Measurements from ENCODE around the gene RALA. TPM values are rescaled to one million over a fixed set of nuclear protein-coding genes. Genes with fewer than 3 reads are reported as not detected.
"Not testable (repeated sequence)": the region's sequence is repeated elsewhere in the genome, so short reads cannot be mapped to it uniquely, and the experiment has no call there.

RALA gene
- total RNA-seq, 4 donors from 2014 or later, result 9.2 to 11.6 (median 10.7) TPM

GRCh38 chr7:39663263-39663662, 39.9 kb downstream of the RALA start:
- no peak overlapping the region for H3K4me3 ChIP-seq
- no peaks in the 10 kb centered on the region for H3K36me3 ChIP-seq
- in situ Hi-C loops (cut with MboI; ENCODE audit: low sequenced_read_pairs in 4 of 4) (no loop called here), intact Hi-C loops (cut with DNase I; ENCODE audit: low total_unique reads) (no loop called here)
- no peaks in the 10 kb centered on the region for H3K9me3 ChIP-seq
- ATAC-seq (no peak), DNase-seq (no peak)
- no peaks in the 10 kb centered on the region for H3K27me3 ChIP-seq
- TF ChIP-seq POLR2A (IDR thresholded peaks at IDR 0.05), result no peak
- TF ChIP-seq, protein P1, sequence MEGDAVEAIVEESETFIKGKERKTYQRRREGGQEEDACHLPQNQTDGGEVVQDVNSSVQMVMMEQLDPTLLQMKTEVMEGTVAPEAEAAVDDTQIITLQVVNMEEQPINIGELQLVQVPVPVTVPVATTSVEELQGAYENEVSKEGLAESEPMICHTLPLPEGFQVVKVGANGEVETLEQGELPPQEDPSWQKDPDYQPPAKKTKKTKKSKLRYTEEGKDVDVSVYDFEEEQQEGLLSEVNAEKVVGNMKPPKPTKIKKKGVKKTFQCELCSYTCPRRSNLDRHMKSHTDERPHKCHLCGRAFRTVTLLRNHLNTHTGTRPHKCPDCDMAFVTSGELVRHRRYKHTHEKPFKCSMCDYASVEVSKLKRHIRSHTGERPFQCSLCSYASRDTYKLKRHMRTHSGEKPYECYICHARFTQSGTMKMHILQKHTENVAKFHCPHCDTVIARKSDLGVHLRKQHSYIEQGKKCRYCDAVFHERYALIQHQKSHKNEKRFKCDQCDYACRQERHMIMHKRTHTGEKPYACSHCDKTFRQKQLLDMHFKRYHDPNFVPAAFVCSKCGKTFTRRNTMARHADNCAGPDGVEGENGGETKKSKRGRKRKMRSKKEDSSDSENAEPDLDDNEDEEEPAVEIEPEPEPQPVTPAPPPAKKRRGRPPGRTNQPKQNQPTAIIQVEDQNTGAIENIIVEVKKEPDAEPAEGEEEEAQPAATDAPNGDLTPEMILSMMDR (IDR thresholded peaks at IDR 0.05 in 4 of 5, conservative IDR thresholded peaks at IDR 0.05 in 1 of 5), result no peak
- H3K27ac ChIP-seq, result no peak overlapping the region
- peaks cover 17 to 27% of the 10 kb centered on the region in 2 donors for H3K4me1 ChIP-seq

GRCh38 chr7:39664057-39664456, 40.7 kb downstream of the RALA start:
- no peak for ATAC-seq
- Histone ChIP-seq H3K27me3 (no peaks in the 10 kb centered on the region), H3K27ac (no peak overlapping the region), H3K9me3 (no peaks in the 10 kb centered on the region), H3K4me1 (peaks cover 17 to 27% of the 10 kb centered on the region in 2 donors), H3K36me3 (no peaks in the 10 kb centered on the region), H3K4me3 (no peak overlapping the region)
- TF ChIP-seq, protein P1 (IDR thresholded peaks at IDR 0.05 in 4 of 5, conservative IDR thresholded peaks at IDR 0.05 in 1 of 5), result no peak
- TF ChIP-seq POLR2A (IDR thresholded peaks at IDR 0.05), result no peak
- intact Hi-C loops (cut with DNase I; ENCODE audit: low total_unique reads) (no loop called here), in situ Hi-C loops (cut with MboI; ENCODE audit: low sequenced_read_pairs in 4 of 4) (no loop called here)
- no peak for DNase-seq

DNA sequence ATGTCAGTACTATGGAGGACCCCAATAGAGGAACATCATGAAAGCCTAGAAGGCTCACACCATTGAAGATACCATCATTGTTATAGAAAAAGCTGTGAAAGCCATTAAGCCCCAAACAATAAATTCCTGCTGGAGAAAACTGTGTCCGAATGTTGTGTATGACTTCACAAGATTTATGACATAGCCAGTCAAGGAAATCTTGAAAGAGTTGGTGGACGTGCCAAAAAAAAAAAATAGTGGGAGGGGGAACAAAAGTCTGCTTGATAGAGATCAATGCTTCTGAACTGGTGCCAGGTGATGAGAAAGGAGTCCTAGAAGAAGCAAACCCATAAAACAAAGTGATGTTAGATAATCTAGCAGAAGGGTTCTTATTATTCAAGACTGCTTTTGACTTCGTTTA, 41.2 kb downstream of the RALA start:
- Histone ChIP-seq H3K9me3 (no peaks in the 10 kb centered on the region), H3K27ac (no peak overlapping the region), H3K27me3 (no peaks in the 10 kb centered on the region), H3K36me3 (no peaks in the 10 kb centered on the region), H3K4me3 (no peak overlapping the region), H3K4me1 (peaks cover 17 to 27% of the 10 kb centered on the region in 2 donors)
- intact Hi-C loops (cut with DNase I; ENCODE audit: low total_unique reads) (no loop called here), in situ Hi-C loops (cut with MboI; ENCODE audit: low sequenced_read_pairs in 4 of 4) (no loop called here)
- no peak for TF ChIP-seq POLR2A (IDR thresholded peaks at IDR 0.05)
- TF ChIP-seq, protein P1 (IDR thresholded peaks at IDR 0.05 in 4 of 5, conservative IDR thresholded peaks at IDR 0.05 in 1 of 5), result no peak
- ATAC-seq (no peak), DNase-seq (no peak)

DNA sequence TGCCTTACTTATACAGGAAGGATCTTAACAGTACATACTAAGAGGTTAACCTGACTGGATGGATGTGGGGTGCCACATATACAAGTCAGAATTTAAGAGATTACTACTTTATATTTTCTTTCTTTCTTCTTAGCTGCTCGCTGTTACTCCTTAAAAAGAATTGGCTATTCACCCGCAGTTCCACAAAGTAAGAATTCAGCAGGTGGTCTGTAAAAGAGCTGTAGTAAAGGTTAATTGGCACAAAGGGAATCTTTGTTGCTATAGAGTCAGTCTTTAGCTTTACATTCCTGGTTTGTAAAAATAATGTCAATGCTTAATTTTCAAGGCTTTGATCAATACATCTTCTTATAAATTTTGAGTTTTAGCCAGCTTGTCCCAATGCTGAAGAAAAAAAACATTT, 43.2 kb downstream of the RALA start:
- no peak for DNase-seq
- intact Hi-C loops (cut with DNase I; ENCODE audit: low total_unique reads) (no loop called here), in situ Hi-C loops (cut with MboI; ENCODE audit: low sequenced_read_pairs in 4 of 4) (no loop called here)
- H3K27me3 ChIP-seq, result no peaks in the 10 kb centered on the region
- no peak overlapping the region for H3K4me3 ChIP-seq
- TF ChIP-seq, protein P1 (IDR thresholded peaks at IDR 0.05 in 4 of 5, conservative IDR thresholded peaks at IDR 0.05 in 1 of 5), result no peak
- no peak for TF ChIP-seq POLR2A (IDR thresholded peaks at IDR 0.05)
- no peak for ATAC-seq
- peaks cover 18 to 27% of the 10 kb centered on the region in 2 donors for H3K4me1 ChIP-seq
- H3K9me3 ChIP-seq, result no peaks in the 10 kb centered on the region
- H3K36me3 ChIP-seq, result no peaks in the 10 kb centered on the region
- no peak overlapping the region for H3K27ac ChIP-seq

GRCh38 chr7:39667341-39667923, 44.1 kb downstream of the RALA start:
- TF ChIP-seq, protein P1 (IDR thresholded peaks at IDR 0.05 in 4 of 5, conservative IDR thresholded peaks at IDR 0.05 in 1 of 5), result no peak
- no peak for TF ChIP-seq POLR2A (IDR thresholded peaks at IDR 0.05)
- H3K27ac ChIP-seq, result peak overlapping the region in 3 of 4 donors; percentile 7 to 22 (median 19)

GRCh38 chr7:39668280-39668679, 44.9 kb downstream of the RALA start:
- H3K4me1 ChIP-seq, result peaks cover 24 to 32% of the 10 kb centered on the region in 2 donors
- intact Hi-C loops (cut with DNase I; ENCODE audit: low total_unique reads); H3K9me3 ChIP-seq; H3K27me3 ChIP-seq; H3K27ac ChIP-seq; ATAC-seq; DNase-seq; H3K36me3 ChIP-seq; H3K4me3 ChIP-seq; in situ Hi-C loops (cut with MboI; ENCODE audit: low sequenced_read_pairs in 4 of 4): not testable (repeated sequence)

More at GRCh38 chr7:39667341-39667923, 44.1 kb downstream of the RALA start:
- in situ Hi-C loops (cut with MboI; ENCODE audit: low sequenced_read_pairs in 4 of 4), result no loop called here
- Histone ChIP-seq H3K27me3 (no peaks in the 10 kb centered on the region), H3K9me3 (no peaks in the 10 kb centered on the region), H3K4me3 (no peak overlapping the region), H3K36me3 (no peaks in the 10 kb centered on the region), H3K4me1 (peaks cover 24 to 33% of the 10 kb centered on the region in 2 donors)
- ATAC-seq, result peak; percentile 46 to 62
- DNase-seq, result no peak
- intact Hi-C loops (cut with DNase I; ENCODE audit: low total_unique reads), result no loop called here
